Activated CD4-positive, alpha-beta T cell treated with anti-CD3 and anti-CD28 coated beads, Interleukin-2, amount 10 ng/mL, durations not matched to agents 24 days and 14 days (primary cell): ENCODE results near the gene B4GALT7. TPM values are rescaled to one million over a fixed set of nuclear protein-coding genes. Genes with fewer than 3 reads are reported as not detected.
"Not testable (repeated sequence)": the region's sequence is repeated elsewhere in the genome, so short reads cannot be mapped to it uniquely, and the experiment has no call there.

ENCODE experiments used
- DNase-seq: peaks from one replicate; pipeline ENCODE4 v3.0.0; 2022
- H3K27ac Mint-ChIP-seq: one replicate; pipeline ENCODE4 v1.8.0; 2022; ENCODE audit warnings: mild to moderate bottlenecking, mixed read lengths
- H3K27me3 Mint-ChIP-seq: one replicate; pipeline ENCODE4 v1.8.0; 2022; ENCODE audit warnings: mixed read lengths
- H3K36me3 Mint-ChIP-seq: one replicate; pipeline ENCODE4 v1.8.0; 2022; ENCODE audit warnings: low read depth, mild to moderate bottlenecking, mixed read lengths
- H3K4me1 Mint-ChIP-seq: one replicate; pipeline ENCODE4 v1.8.0; 2021; ENCODE audit warnings: mixed read lengths
- H3K4me3 Mint-ChIP-seq: one replicate; pipeline ENCODE4 v1.8.0; 2022; ENCODE audit warnings: mild to moderate bottlenecking, moderate library complexity, mixed read lengths
- H3K9me3 Mint-ChIP-seq: one replicate; pipeline ENCODE4 v1.8.0; 2021; ENCODE audit warnings: mixed read lengths
- intact Hi-C: fragments of 100-400 bp; cut with micrococcal nuclease; formaldehyde crosslinking; loops from one replicate; pipeline ENCODE4 v1.15.1; 2023
- total RNA-seq: library from RNA; stranded (reverse); gene quantifications from 2 replicates; pipeline ENCODE4 v1.2.3, GENCODE V29; 2022

Gene B4GALT7
- total RNA-seq, 1 donor from 2014 or later, result 27.7 TPM

DNA sequence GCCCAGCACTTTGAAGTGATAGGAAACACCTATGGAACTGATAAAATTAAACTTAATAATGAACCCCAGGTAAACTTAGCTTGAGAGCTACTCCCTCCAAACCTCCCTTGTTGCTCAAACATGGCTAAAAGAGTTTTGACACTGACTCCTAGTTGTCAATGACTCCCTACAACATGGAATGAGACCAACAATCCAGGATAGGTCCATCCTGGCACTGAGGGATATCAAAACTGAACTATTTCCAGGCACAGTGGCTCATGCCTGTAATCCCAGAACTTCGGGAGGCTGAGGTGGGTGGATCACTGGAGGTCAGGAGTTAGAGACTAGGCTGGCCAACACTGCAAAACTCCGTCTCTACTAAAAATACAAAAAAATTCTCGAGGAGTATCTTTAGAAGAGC is 58.6 kb downstream of the B4GALT7 start:
- H3K4me3 Mint-ChIP-seq, H3K9me3 Mint-ChIP-seq, intact Hi-C loops, H3K27ac Mint-ChIP-seq, H3K4me1 Mint-ChIP-seq, H3K27me3 Mint-ChIP-seq, DNase-seq: not testable (repeated sequence)
- peaks cover 20% of the 10 kb centered on the region for H3K36me3 Mint-ChIP-seq

Other genes starting within 250 kb of the B4GALT7 start
- gene LMAN2, start 248.5 kb upstream of the B4GALT7 start, total RNA-seq, result 105 and 108 TPM in 2 replicates
- gene RGS14, start 242.2 kb upstream of the B4GALT7 start, total RNA-seq, result 45.3 and 49.3 TPM in 2 replicates
- gene SLC34A1, start 215.7 kb upstream of the B4GALT7 start, total RNA-seq, result not detected in 2 replicates
- gene PFN3, start 199.5 kb upstream of the B4GALT7 start, total RNA-seq, result not detected in 2 replicates
- gene F12, start 190.6 kb upstream of the B4GALT7 start, total RNA-seq, result 2.7 and 2.8 TPM in 2 replicates
- 136 and 149 TPM in 2 replicates for gene GRK6, start 173.5 kb upstream of the B4GALT7 start, total RNA-seq
- 13.6 TPM in 2 replicates for gene PRR7, start 153.3 kb upstream of the B4GALT7 start, total RNA-seq
- gene DBN1, start 126.5 kb upstream of the B4GALT7 start, total RNA-seq, result 22.0 and 23.5 TPM in 2 replicates
- gene PDLIM7, start 102.5 kb upstream of the B4GALT7 start, total RNA-seq, result 64.9 and 65.3 TPM in 2 replicates
- gene DOK3, start 90.3 kb upstream of the B4GALT7 start, total RNA-seq, result 4.5 and 5.2 TPM in 2 replicates
- gene DDX41, start 83.2 kb upstream of the B4GALT7 start, total RNA-seq, result 157 and 172 TPM in 2 replicates
- gene FAM193B, start 45.6 kb upstream of the B4GALT7 start, total RNA-seq, result 71.2 and 85.5 TPM in 2 replicates
- gene TMED9, start 7.9 kb upstream of the B4GALT7 start, total RNA-seq, result 147 and 156 TPM in 2 replicates
- gene FAM153A, start 182.8 kb downstream of the B4GALT7 start, total RNA-seq, result 12.8 and 13.1 TPM in 2 replicates